ENCODE results near the gene PAMR1. TPM values are rescaled to one million over a fixed set of nuclear protein-coding genes. Genes with fewer than 3 reads are reported as not detected.

PAMR1 gene
- total and polyA plus RNA-seq, 9 of the 15 experiments (the other 6 are each of a cell fraction or from before 2014, with no cell fraction given), result not detected

DNA sequence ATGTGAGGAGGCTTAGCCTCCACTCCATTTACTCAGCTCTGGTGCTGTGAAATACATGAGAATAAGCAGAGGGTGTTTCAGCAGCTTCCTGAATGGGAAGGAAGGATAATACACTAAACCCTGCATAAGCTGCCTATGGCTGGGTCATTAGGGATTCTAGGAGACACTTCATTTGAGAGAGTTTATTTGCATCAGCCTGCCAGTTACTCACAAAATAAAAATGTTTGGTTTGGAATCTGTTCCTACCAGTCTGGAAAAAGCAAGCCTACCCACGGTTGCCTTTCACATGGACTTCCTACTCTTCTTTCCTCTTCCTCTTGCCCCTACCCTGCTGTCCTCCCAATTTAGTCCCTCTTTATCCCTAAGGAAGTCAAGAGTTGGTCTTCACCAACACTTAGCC is 126.5 kb downstream of the PAMR1 start (continued):
- no peak for TF ChIP-seq RAD21 (CRISPR knock-in tag; conservative IDR thresholded peaks at IDR 0.05 in 1 of 2, IDR thresholded peaks at IDR 0.05 in 1 of 2)
- TF ChIP-seq, protein P1, sequence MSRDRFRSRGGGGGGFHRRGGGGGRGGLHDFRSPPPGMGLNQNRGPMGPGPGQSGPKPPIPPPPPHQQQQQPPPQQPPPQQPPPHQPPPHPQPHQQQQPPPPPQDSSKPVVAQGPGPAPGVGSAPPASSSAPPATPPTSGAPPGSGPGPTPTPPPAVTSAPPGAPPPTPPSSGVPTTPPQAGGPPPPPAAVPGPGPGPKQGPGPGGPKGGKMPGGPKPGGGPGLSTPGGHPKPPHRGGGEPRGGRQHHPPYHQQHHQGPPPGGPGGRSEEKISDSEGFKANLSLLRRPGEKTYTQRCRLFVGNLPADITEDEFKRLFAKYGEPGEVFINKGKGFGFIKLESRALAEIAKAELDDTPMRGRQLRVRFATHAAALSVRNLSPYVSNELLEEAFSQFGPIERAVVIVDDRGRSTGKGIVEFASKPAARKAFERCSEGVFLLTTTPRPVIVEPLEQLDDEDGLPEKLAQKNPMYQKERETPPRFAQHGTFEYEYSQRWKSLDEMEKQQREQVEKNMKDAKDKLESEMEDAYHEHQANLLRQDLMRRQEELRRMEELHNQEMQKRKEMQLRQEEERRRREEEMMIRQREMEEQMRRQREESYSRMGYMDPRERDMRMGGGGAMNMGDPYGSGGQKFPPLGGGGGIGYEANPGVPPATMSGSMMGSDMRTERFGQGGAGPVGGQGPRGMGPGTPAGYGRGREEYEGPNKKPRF (IDR thresholded peaks at IDR 0.05; ENCODE audit: low read depth, low read length), result no peak

- Histone ChIP-seq H3K27ac (ENCODE audit: extremely low read depth, low read depth, low read length) (no peak overlapping the region), H4K20me1 (replicated peaks; ENCODE audit: control insufficient read depth, insufficient read depth, low read length) (no peaks in the 10 kb centered on the region), H3K9ac (ENCODE audit: insufficient read depth in 1 of 2, low read depth in 2 of 2, low read length in 2 of 2) (no peak overlapping the region), H3K27me3 (ENCODE audit: control insufficient read depth in 2 of 2, insufficient read depth in 2 of 2, low read length in 2 of 2) (peaks cover 0 to 19% of the 10 kb centered on the region in 2 experiments; a peak in 4 of 5 replicates), H3K36me3 (ENCODE audit: control insufficient read depth, insufficient read depth, low read length) (no peaks in the 10 kb centered on the region), H3K9me3 (replicated peaks; ENCODE audit: control insufficient read depth, insufficient read depth, low read depth, low read length) (no peaks in the 10 kb centered on the region), H3K4me3 (no peak overlapping the region), H3K4me2 (ENCODE audit: insufficient read depth, low read length) (no peak overlapping the region), H3K4me1 (replicated peaks in 1 of 2; ENCODE audit: control insufficient read depth in 2 of 2, insufficient read depth in 2 of 2, low read length in 2 of 2) (no peaks in the 10 kb centered on the region), H2AFZ (ENCODE audit: low read depth, low read length) (no peak overlapping the region), H3K79me2 (ENCODE audit: control insufficient read depth, insufficient read depth, low read length) (no peaks in the 10 kb centered on the region), H3K9me1 (ENCODE audit: control insufficient read depth, insufficient read depth, low read length) (no peaks in the 10 kb centered on the region)
- intact Hi-C loops (cut with micrococcal nuclease) (loop anchor here (5.0 kb wide), 5 partner anchors 88 to 883 kb away; partner anchors contain the start of gene ELF5), in situ Hi-C loops (cut with MboI) (loop anchor here (5.0 kb wide), 1 partner anchor 468 kb away; no protein-coding TSS in a partner anchor)
- FAIRE-seq (no peak), DNase-seq (ENCODE audit: extremely low read depth in 1 of 4, low spot score in 3 of 4) (no peak), ATAC-seq (no peak)
- WGBS (ENCODE audit: insufficient coverage, low coverage, missing lambda C conversion rate), result 0% methylated on average over 5 of the region's 5 CpGs
- TF ChIP-seq ZNF263 (CRISPR knock-in tag; IDR thresholded peaks at IDR 0.05; ENCODE audit: borderline replicate concordance), result peak; percentile 77
- TF ChIP-seq ZNF408 (CRISPR knock-in tag; IDR thresholded peaks at IDR 0.05; ENCODE audit: low read depth), result no peak
- TF ChIP-seq ZZZ3 (IDR thresholded peaks at IDR 0.05), result no peak
- no peak for TF ChIP-seq BRF2 (IDR thresholded peaks at IDR 0.05; ENCODE audit: borderline replicate concordance, insufficient read depth, insufficient read length)
- TF ChIP-seq PRDM10 (IDR thresholded peaks at IDR 0.05; ENCODE audit: partially characterized antibody), result peak; percentile 15
- TF ChIP-seq FUS (optimal IDR thresholded peaks at IDR 0.05; ENCODE audit: low read depth, low read length), result no peak
- TF ChIP-seq MCM3 (IDR thresholded peaks at IDR 0.05), result no peak
- no peak for TF ChIP-seq SLC30A9 (CRISPR knock-in tag; IDR thresholded peaks at IDR 0.05)
- no peak for TF ChIP-seq PHTF2 (CRISPR knock-in tag; IDR thresholded peaks at IDR 0.05)
- no peak for TF ChIP-seq EP400 (IDR thresholded peaks at IDR 0.05)
- ChIA-PET POLR2A (no interaction called here), CTCF (ENCODE audit: low intra/inter-chr PET ratio) (no interaction called here)
- BruUV-seq (replicated peaks), result no TSS peak
Observed at GRCh38 chr11:35394941-35395340, 130.5 kb downstream of the PAMR1 start.

All from K562 (cell line).